HG03571 (cell line): ENCODE measurements around the gene LILRB2.
"Not testable (repeated sequence)": the region's sequence is repeated elsewhere in the genome, so short reads cannot be mapped to it uniquely, and the experiment has no call there.

Experiments
- ATAC-seq: cut with Tn5 transposase; IDR thresholded peaks from one replicate; pipeline ENCODE4 v1.9.1; 2021; ENCODE audit not compliant: unreplicated experiment

LILRB2 gene

GRCh38 chr19:54307389-54308020, 26.6 kb upstream of the LILRB2 start:
- ATAC-seq = no peak

- ATAC-seq = no peak
These were observed 24.2 kb upstream of the LILRB2 start for GRCh38 chr19:54305141-54305540.

- ATAC-seq = no peak
These were observed 21.3 kb upstream of the LILRB2 start for GRCh38 chr19:54302257-54302656.

DNA sequence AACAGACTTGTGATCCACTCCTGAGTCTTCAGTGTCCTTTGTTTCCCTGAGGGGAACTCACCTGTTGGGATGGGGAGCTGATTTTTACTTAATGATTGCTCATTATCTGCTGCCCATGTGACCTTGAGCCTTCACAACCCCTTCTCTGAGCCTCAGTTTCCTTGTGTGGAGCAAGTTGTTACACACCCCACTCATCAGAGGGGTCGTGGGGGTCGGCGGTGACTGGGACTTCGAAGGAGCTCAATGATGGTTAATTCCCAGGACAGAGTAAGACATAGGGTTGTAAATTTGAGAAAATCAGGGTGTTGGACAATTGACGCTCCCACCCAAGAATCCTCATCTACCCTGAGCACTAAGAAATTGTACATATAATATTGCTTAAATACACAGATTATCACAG, 18.6 kb upstream of the LILRB2 start:
- no peak for ATAC-seq

- no peak for ATAC-seq
These were observed 18.2 kb upstream of the LILRB2 start for GRCh38 chr19:54299126-54299498.

DNA sequence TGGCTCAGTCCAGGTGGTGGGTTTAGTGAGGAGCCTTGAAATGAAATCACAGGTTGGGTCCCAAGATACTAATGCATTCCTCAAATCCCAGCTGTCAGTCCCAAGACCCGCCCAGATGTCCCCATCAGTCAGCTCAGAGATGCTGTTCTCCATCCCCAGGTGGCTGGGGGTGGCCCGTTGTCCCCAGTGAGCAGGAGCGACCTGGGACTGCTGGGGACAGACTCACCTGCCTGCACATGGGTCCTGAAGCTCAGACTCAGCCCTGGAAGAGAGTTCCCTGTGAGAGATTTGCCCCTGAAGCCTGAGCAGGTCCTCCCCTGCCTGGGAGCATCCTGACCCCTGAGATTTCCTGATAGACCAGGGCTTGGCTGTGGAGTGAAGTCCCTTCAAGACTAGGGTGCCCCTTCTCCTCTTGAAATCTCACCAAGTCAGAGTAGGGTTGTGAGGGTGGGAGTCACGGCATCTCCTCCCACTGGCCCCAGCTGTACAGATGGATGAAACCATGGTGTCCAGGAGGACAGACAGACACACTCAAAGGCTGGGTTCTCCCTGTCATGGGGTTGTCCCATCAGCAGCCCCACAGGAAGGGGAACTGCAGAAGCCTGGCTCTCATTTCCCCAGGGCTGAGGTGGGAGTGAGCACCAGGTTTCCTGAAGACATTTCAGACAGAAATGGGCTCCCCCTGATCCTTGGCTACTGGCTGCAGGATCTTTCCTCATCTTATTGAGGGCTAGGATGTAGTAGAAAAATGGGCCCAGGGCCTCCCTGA, 17.6 kb upstream of the LILRB2 start:
- ATAC-seq = no peak

DNA sequence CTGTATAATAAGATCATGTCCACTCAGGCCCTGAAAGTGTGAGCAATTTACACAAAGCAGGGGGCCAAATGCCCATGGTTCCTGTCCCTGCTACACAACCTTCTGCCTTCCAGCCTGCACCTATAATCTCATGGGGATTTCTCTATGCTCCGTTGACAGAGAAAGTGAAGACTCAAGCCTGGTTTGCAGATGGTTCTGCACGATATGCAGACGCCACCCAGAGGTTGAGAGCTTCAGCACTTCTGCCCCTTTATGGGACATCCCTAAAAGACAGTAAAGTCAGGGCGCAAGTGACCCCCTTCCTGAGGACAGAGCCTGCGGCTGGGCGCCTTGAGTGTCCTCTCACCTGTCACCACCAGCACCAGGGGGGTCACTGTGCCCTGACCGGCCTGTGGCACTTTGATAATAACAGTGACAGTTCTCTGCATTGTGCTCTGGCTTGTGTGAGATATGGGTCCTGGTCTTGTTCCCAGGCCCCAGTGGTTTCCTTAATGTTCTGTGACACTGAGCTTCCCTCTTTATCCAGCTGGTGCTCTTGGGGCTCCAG, 16.9 kb upstream of the LILRB2 start:
- ATAC-seq = no peak

GRCh38 chr19:54294539-54294938, 13.6 kb upstream of the LILRB2 start:
- no peak for ATAC-seq

DNA sequence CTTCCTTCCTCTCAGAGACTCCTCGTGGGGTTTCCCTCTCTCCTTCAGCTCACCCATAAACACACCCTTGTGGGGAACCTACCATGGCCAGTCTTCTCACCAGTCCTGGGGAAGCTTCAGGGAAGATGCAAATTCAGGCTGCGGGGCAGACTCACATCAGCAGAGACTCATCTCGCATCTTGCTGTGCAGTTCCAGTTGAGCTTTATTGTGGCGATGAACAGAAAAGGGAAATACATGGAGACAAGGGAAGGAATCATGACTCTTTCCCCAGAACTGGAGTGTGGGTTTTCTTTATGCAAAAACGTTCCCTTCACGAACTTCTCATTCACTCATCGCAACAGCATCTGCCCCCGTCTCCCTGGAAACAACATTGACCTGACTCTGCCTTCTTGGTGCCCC, 8.2 kb upstream of the LILRB2 start:
- ATAC-seq = not testable (repeated sequence)

DNA sequence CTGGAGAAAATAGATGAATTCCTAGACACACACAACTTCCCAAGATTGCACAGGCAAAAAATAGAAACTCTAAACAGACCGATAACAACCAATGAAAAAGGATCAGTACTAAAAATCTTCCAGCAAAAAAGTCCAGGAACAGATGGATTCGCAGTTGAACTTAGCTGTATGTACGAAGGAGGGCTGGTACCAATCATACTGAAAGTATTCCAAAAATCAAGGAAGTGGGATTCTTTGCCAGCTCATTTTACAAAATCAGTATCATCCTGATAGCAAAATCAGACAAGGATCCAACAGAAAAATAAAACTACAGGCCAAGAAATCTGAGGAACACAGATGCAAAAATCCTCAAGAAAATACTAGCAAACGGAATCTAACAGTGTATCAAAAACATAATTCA, 6.5 kb upstream of the LILRB2 start:
- no peak for ATAC-seq

GRCh38 chr19:54286283-54286682, 5.4 kb upstream of the LILRB2 start:
- ATAC-seq = not testable (repeated sequence)

DNA sequence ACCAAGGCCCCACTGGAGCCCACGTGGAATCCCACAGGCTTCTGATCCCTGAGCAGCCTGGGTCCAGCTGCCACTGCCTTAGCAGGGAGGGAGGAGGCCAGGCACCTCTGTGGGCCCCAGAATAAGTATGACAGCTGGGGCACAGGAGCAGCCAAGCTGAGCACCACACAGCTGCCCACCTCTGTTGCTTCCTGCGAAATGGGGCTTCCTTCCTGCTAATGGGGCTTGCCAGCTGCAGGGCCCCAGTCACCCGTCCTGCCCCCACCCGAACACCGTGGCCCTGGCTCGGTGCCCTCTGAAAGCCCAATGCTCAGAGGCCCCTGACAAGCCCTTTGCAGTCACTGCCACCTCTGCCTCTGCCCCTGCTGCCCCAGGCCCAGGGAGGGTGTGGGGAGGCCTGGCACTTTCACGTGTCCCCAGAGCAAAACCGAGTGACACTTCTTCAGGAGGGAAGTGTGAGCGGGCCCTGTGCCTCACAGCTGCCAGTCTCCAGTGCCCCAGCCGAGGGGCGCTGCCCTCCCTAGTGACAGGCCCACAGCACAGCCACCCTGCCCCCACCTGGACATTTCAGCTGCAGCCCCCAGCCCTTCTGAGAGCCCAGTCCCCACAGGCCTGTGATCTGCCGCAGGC, 4.6 kb upstream of the LILRB2 start:
- ATAC-seq = not testable (repeated sequence)

DNA sequence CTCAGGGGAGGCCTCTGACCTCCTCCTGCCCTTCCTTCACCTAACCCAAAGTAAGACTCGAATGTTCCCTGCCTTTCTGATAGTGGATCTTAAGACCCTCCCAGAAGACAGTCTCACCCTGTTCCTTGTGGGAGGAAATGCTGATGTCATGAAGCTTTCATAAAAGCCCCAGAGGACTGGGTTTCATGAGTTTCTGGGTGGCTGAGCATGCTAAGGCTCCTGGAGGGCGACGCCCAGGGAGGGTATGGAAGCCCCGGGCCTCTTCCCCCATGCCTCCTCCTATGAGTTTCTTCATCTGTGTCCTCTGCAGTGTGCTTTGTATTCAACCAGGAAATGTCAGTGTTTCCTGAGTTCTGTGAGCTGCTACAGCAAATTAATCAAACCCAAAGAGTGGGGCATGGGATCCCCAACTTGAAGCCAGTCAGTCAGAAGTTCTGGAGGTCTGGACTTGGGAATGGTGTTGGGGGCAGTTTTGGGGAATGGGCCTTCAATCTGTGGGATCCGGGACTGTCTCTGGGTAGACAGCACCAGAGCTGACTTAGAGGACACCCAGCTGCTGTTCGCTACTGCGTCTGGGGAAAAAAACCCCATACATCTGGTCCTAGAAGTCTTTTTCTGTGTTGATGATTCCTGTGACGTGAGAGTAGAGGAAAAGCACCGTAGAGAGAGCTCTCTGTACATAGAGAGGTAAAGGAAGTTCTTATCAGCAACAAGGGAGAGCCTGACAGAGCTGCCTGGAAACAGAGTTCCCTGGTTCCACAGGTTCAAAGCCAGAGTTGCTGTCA, 2.0 kb upstream of the LILRB2 start:
- no peak for ATAC-seq

DNA sequence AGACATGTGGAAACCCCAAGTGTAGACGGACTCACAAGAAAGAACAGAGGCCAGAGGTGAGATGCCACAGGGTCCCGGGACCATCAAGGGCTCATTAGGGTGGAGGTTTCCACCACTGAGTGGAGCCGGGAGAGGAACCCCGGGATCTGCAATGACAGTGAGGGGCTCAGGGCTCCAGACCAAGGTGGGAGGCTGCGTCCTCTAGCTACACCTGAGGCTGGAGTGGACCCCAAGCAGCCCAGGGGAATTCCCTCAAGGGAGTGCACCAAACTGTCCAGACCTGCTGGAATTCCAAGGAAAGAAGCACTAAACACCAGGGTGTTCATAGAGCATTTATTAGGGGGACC, 792 bp upstream of the LILRB2 start:
- not testable (repeated sequence) for ATAC-seq

DNA sequence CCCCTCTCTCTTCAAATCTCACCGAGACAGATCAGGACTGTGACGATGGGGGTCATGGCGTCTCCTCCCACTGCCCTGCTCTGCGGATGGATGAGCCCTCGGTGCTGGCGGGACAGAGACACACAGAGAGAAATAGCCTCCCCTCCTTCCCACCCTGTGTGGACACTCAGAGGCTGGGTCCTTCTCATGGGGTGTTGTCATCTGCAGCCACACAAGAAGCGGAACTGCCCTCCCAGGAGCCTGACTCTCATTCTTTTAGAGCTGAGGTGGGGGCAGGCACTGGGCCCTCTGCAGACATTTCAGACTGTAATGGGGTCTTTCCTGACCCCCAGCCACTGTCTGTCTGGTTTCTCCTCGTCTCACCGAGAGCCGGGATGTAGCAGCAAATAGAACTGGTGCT, 469 bp downstream of the LILRB2 start:
- not testable (repeated sequence) for ATAC-seq

DNA sequence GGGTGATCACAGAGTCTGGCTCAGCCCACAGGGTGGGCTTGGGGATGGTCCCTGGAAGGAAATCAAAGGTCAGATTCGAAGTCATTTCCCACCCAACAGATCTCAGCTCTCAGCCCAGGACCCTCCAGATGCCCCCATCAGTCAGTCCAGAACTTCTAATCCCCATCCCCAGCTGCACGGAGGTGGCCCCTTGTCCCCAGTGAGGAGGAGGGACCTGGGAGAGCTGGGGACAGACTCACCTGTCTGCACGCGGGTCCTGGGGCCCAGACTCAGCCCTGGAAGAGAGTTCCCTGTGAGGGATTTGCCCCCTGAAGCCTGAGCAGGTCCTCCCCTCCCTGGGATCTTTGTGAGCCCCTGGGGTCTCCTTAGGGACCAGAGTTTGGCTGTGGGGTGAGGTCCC, 885 bp downstream of the LILRB2 start:
- ATAC-seq = not testable (repeated sequence)

DNA sequence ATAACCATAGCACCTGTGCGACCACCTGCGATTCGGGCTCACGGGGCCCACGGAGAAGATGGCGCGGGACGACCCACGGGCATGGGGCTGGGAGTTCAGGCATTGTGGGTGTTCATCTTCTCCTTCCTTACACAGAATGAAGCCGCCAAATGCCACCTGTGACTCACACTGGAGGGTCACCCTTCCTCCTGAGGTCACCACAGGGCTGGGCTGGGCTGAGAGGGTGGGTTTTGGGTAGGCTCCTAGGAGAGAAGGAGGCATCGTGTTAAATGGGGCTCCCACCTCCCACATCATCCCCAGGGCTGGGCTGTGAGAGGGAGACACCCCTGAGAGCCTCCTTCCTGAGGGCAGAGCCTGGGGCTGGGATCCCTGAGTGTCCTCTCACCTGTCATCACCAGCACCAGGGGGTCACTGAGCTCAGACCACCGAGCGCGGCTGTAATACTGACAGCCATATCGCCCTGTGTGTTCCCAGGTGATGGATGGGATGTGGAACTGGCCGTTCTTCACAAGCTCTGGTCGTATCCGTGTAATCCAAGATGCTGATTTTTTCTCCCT, 1.4 kb downstream of the LILRB2 start:
- no peak for ATAC-seq

DNA sequence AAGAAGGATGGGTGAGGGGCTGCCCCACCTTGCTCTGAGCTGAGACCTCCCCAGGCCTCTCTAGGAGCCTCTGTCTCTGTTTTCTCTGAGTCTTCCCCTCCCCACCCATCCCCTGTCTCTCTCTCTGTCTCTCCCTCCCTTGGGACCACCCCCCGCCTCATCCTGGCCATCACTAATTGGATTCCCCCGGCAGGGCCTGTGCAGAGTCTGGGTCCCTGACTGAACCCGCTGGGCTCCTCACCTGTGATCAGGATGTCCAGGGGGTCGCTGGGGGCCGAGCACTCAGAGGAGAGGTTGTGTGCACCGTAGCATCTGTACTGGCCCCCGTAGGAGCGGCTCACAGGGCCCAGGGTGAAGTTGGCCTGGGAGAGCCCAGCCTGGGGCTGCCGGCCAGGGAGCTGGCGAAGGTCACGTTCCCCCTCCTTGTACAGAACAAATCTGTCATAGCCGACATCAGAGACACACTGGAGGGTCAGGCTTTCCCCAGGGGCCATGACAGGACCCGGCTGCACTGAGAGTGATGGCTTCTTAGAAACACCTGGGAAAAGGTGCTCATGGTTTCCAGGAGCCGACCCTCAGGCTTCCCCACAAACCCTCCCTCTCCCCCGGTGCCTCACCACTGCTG, 2.2 kb downstream of the LILRB2 start:
- ATAC-seq = not testable (repeated sequence)

GRCh38 chr19:54278056-54278455, 2.9 kb downstream of the LILRB2 start:
- ATAC-seq = not testable (repeated sequence)

- not testable (repeated sequence) for ATAC-seq
These were observed 3.7 kb downstream of the LILRB2 start for GRCh38 chr19:54277111-54277615.
